ENCODE results near the gene ITGB3.

GRCh38 chr17:47278561-47278960 lies 24.9 kb downstream of the ITGB3 start:
- TF ChIP-seq CTCF (IDR thresholded peaks at IDR 0.05; ENCODE audit: insufficient read depth, low read length, poor library complexity, severe bottlenecking) (no peak), EZH2phosphoT487 (conservative IDR thresholded peaks at IDR 0.05; ENCODE audit: low read length) (no peak)

Data from SU-DHL-6 (cell line).